Stimulated activated CD4-positive, alpha-beta T cell treated with anti-CD3 and anti-CD28 coated beads, Interleukin-4, amount 100 ng/mL, for 48 hours (primary cell): ENCODE results near the gene GIPC2.
"Not testable (repeated sequence)": the region's sequence is repeated elsewhere in the genome, so short reads cannot be mapped to it uniquely, and the experiment has no call there.

Source experiments
- DNase-seq, 2 donors: peaks; one replicate each; pipeline ENCODE4 v3.0.0-alpha.2; 2020; ENCODE audit warnings: low read depth in 2 of 2

GIPC2 gene

GRCh38 chr1:78068681-78069283 is 23.0 kb downstream of the GIPC2 start:
- no peak for DNase-seq

DNA sequence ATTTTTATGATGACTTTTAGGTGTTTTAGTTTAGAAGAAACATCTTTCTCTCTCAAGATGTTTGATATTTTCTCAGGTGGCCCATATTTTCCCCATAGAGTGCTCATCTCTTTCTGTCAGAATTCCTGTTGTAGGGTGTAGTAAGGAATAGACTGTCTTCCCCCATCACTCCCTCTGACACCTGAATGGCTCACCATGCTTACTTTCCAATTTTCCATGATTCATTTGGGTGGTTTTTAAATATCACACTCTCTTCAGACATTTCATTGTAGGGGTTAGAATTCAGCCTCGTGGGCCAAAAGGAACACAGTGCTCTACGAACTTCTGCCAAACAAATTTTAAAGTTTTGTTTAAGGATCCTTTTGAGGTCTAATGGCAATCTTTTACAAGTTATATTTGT is 24.0 kb downstream of the GIPC2 start:
- DNase-seq = no peak

GRCh38 chr1:78070210-78070609 is 24.4 kb downstream of the GIPC2 start:
- DNase-seq = no peak

DNA sequence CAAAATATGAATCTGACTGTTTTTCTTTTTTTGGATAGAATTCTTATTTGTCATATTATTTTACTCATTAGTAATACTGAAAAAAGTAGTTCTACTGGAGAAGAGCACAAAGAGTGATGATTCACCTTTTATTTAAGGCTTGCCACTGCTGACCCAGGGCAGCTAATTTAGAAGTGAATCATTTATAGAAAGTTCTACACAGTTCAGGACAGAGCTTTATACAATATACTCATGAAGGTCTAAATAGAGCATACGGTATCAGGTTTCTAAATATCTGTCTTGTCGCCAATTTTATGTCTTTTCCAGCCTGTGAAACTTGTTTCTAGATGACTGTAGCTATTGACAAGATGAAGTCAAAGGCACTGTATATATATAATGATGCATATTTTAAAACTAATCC is 25.0 kb downstream of the GIPC2 start:
- DNase-seq = no peak

DNA sequence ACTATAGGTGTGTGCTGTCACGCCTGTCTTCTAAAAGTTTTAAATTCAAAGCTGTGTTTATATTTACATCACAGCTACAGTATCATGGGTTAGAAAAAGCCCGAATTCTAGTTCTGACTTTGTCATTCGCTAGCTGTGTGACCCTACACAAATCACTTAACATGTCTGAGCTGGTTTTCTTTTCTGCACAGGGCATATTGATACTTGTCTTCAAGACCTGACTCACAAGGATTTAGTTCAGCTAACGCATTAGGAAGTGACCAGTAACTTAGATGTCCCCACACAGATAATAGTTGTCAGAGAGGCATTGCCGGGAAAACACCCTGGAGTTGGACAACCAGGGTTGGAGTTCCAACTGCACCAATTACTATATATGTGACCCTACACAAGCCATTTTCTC is 25.9 kb downstream of the GIPC2 start:
- DNase-seq = no peak

- no peak for DNase-seq
Observed at GRCh38 chr1:78072216-78072615, 26.4 kb downstream of the GIPC2 start.

DNA sequence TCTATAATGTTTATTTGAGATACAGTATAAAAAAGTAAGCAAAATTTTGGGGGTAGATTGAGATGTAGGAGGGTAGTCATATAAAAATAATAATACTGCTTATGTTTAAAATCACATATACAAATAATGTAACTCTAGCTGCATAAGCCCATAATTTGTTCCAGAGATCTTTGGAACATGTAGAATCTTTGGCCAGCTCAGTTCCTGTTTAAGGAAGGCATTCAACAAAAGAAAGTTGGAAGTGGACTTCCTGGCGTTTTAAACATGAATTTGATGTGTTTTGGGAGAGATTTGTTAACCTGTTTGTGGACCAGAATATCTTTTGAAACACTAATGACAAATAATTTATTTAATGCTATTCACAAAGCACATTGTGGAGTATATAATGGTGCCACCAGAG is 27.7 kb downstream of the GIPC2 start:
- no peak for DNase-seq

DNA sequence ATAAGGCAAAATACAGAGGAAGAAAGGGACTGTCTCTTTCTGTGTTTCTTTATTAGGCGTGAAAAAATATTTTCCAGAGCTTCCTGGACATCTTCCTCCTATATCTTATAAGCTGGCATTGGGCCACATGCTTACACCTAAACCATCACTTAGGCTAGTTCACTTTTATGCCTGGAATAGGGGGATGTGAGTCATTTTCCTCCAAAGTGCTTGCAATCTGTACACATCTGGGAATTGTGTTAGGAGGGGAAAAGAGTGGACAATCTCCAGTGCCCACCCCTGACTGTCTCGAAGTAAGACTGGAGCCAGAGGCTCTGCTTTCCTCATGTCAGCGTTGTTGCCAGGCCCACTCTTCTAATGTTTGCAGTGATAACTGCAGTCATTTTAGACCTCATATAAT is 29.9 kb downstream of the GIPC2 start:
- no peak for DNase-seq

DNA sequence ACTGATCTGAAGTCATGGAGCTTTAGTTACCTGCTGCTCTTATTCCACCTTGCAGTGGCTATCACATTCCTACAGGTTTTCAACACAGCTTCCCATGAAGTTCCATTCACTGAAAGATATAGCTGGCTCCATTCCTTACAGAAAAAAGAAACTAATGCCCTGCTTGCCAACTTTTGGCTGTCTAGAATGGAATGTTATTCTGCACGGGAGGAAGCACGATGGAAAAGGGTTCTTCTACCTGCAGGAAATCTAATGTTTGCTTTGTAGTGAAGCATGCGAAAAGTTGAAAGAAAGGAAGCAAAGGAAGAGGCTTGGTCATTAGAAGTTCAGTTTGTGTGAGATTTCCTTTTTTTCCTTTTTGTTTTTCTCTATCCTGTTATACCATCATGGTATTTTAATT is 32.6 kb downstream of the GIPC2 start:
- DNase-seq = no peak

- DNase-seq = no peak
Observed at GRCh38 chr1:78079580-78079979, 33.8 kb downstream of the GIPC2 start.

GRCh38 chr1:78080767-78081166 is 35.0 kb downstream of the GIPC2 start:
- no peak for DNase-seq

DNA sequence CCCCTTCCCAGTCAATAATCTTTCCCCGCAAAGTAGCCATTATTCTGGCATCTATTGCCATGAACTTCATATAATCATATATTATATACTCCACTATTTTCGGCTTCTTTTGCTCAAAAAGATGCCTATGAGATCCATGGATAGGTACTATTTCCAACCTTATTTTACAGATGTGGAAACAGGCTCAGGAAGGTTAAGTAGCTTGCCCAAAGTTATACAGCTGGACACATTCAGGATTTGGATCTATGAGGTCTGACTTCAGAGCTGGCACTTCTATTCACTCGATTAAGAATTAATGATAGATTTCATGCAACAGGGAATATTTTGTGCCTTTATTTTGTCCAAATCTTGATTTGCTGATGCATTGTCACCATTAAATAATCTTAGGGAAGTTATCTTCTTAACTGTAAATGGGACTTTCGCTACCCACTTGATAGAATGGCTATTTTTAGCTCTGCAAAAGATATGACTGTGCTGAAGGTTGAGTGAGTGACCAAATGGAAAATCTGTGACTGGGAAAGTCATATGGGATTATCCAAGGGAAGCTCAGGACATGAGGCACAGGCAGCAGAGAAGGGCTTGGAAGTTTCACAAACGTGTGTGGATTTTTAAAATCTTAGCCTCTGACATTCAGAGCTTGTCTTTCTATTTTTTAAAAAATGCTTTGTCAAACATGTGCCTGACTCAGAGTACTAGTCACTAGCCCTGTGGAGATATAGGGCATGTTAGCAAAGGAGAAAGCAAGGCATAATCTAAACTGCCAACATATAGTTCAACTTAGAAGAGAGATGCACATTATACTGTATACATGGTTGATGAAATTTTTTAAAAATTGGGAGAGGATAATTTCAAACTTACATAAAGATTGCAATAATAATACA is 36.5 kb downstream of the GIPC2 start:
- DNase-seq = no peak

DNA sequence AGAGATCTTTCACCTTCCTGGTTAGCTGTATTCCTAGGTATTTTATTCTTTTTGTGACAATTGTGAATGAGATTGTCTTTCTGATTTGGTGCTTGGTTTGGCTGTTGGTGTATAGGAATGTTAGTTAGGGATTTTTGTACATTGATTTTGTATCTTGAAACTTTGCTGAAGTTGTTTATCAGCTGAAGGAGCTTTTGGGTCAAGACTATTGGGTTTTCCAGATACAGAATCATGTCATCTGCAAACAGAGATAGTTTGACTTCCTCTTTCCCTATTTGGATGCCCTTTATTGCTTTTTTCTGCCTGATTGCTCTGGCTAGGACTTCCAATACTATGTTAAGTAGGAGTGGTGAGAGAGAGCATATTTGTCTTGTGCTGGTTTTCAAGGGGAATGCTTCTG is 38.9 kb downstream of the GIPC2 start:
- not testable (repeated sequence) for DNase-seq

- DNase-seq = no peak
Observed at GRCh38 chr1:78086697-78087096, 40.9 kb downstream of the GIPC2 start.

DNA sequence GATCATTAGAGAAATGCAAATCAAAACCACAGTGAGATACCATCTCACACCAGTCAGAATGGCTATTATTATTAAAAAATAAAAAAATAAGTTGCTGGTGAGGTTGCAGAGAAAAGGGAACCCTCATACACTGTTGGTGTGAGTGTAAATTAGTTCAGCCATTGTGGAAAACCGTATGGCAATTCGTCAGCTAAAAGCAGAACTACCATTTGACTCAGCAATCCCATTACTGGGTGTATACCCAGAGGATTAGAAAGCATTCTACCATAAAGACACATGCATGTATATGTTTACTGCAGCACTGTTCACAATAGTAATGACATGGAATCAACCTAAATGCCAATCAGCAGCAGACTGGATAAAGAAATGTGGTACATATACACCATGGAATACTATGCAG is 42.2 kb downstream of the GIPC2 start:
- no peak for DNase-seq

DNA sequence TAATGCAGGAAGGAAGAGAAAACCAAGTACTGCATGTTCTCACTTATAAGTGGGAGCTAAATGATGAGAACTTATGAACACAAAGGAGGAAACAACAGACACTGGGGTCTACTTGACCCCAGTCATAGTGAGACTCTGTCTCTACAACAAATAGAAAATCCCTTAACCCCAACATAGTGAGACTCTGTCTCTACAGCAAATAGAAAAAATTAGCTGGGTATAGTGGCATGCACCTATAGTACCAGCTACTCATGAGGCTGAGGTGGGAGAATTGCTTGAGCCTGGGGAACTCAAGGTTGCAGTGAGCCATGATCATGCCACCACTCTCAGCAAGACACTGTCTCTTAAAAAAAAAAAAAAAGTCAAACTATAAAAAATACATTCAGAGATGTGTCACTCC is 42.7 kb downstream of the GIPC2 start:
- DNase-seq = no peak

DNA sequence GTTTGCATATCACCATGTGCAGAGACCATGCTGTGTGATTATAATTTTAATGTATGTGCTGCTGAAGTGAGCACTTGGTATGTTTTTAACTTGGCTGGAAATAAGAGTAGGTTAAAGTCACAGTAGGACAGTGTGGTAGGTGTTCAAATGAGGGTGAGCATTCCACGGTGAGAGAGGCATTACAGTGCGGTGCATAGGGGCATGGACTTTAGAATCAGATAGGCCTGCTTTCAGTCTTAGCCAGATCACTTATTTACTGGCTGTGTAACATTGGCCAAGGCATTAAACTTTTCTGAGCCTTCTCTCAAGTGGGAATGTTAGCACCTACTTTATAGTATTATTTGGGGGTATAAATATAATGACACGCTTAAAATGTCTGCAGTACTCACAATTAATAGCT is 43.2 kb downstream of the GIPC2 start:
- DNase-seq = no peak

- no peak for DNase-seq
Observed at GRCh38 chr1:78090472-78091133, 44.8 kb downstream of the GIPC2 start.

DNA sequence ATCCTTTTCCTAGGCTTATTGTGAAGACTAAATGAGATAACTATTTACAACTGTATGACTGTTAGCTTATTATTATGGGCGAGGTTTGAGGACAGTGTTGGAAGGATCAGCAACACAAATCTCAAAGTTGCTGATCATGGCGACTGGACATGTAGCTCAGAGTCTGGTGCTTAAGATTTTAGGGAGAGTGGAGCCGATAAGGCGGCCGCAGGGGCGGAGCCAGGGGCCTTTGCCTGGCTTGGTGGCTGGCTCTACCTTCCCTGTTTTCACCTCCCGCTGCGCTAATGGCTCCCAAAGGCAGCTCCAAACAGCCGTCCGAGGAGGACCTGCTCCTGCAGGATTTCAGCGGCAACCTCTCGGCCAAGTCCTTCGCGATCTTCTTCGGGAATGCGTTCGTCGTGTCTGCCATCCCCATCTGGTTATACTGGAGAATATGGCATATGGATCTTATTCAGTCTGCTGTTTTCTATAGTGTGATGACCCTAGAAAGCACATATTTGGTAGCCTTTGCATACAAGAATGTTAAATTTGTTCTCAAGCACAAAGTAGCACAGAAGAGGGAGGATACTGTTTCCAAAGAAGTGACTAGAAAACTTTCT is 45.5 kb downstream of the GIPC2 start:
- DNase-seq = no peak

GRCh38 chr1:78091886-78092285 is 46.1 kb downstream of the GIPC2 start:
- no peak for DNase-seq

DNA sequence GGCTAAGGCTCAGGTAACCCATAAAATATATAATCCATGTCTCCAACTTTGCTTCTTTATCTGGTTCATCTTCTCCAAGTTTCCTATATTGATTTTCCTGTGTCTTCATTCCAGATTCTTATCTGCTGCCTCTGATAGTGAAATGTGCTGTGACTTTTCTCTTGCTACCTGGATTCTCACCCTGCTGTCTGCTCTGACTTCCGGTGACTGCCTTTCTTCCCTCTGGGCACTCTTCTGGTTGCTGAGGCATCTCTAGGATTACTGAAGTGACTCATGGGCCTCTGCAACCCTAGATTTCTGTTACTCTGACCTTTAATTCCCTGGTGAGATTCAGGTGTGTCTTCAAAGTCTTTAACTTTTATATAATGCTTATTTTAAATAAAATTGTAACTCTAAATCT is 46.9 kb downstream of the GIPC2 start:
- no peak for DNase-seq

GRCh38 chr1:78093560-78093959 is 47.8 kb downstream of the GIPC2 start:
- DNase-seq = no peak

GRCh38 chr1:78094639-78095038 is 48.9 kb downstream of the GIPC2 start:
- no peak for DNase-seq
